HG03060 (cell line): ENCODE results near the gene RGS5.

Experiments
- ATAC-seq: cut with Tn5 transposase; IDR thresholded peaks from one replicate; pipeline ENCODE4 v1.9.1; 2021; ENCODE audit warnings: low read depth, moderate number of reproducible peaks; ENCODE audit not compliant: unreplicated experiment

Gene RGS5

GRCh38 chr1:163093579-163093978, 109.1 kb downstream of the RGS5 start:
- no peak for ATAC-seq

- ATAC-seq = no peak
These were observed 109.5 kb downstream of the RGS5 start for GRCh38 chr1:163093169-163093568.
